GM21447 (cell line): ENCODE measurements around the gene BAK1.
"Not testable (repeated sequence)": the region's sequence is repeated elsewhere in the genome, so short reads cannot be mapped to it uniquely, and the experiment has no call there.

Source experiments
- ATAC-seq: cut with Tn5 transposase; IDR thresholded peaks from one replicate; pipeline ENCODE4 v1.9.1; 2021; ENCODE audit not compliant: unreplicated experiment

Gene BAK1

DNA sequence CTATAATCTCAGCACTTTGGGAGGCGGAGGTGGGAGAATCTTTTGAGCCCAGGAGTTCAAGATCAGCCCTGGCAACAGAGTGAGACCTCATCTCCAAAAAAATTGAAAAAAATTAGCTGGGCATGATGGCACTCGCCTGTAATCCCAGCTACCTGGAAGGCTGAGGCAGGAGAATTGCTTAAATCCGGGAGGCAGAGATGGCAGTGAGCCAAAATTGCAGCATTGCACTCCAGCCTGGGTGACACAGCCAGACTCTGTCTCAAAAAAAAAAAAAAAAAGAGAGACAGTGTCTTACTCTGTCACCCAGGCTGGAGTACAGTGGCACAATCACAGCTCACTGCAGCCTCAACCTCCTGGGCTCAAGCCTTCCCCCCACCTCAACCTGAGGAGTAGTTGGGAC lies 27.2 kb downstream of the BAK1 start:
- not testable (repeated sequence) for ATAC-seq

DNA sequence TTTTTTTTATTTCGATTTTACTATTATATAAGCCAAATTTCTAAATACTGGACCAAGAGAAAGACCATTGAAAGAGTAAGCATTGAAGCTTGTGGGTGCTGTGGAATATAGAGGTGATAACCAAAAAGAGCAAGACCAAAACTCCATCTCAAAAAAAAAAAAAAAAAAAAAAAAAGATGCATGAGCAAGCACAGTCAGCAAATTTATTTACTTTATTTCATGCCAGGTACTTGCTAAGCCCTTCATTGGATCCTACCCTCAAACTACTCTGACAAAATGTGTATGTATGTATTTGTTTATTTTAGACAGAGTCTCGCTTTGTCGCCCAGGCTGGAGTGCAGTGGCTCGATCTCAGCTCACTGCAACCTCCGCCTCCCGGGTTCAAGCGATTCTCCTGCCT lies 27.8 kb downstream of the BAK1 start:
- ATAC-seq: no peak

DNA sequence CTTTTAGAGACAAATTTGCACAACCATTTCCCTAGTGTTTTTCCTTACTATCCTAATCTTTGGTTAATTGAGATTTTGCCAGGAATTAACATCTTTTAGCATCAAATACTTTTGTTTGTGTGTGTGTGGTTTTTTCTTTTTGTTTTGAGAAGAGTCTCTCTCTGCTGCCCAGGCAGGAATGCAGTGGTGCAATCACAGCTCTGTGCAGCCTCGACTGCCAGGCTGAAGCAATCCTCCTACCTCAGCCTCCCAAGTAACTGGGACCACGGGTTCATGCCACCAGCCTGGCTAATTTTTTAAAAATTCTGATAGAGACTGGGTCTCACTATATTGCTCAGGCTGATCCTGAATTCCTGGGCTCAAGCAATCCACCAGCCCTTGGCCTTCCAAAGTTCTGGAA lies 28.5 kb downstream of the BAK1 start:
- no peak for ATAC-seq

DNA sequence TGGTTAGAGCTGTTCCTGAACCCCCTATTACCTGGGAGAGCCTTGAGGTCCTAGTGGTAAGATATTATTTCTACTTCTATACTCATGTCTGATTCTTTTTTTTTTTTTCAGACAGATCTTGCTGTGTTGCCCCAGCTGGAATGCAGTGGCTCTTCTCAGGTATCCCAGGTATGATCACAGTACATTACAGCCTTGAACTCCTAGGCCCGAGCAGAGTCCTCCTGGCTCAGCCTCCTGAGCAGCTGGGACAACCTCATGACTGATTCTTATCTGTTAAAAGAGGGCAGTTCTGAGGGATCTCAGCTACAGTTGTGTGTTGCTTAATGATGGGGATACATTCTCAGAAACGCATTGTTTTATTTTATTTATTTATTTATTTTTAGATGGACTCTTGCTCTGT lies 30.2 kb downstream of the BAK1 start:
- ATAC-seq: no peak

DNA sequence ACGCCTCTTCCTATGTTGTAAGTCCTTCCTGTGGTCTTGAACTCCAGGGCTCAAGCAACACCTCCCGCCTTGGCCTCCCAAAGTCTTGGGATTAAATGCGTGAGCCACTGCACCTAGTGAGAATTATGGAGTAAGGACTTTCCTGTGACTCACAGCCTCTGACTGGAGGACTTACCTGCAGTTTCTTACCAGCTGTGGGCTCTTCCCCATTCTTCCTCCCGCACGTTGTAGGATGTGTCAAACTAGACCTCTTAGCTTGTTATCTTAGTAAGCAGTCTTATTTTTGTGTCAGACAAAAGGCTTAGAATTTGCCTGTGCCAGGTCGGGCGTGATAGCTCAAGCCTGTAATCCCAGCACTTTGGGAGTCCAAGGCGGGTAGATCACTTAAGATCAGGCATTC lies 30.9 kb downstream of the BAK1 start:
- ATAC-seq: no peak

DNA sequence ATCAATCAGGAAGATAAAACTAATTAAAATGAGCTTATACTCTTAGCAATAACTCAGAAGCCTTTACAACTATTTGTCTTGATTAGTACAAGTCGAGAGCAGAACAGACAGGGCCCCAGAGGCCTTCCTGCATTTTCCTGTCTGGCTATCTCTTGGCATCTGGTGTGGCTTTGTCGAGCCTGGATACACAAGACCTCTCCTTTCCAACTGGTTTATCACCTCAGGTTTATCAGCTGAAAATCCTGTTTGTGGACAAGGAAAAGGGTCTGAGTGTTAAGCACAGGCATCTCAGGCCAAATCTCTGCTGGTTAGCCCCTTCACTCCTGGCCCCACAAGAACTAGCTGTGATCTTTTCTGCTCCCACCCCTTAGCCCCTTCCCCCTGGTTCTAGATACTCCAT lies 32.6 kb downstream of the BAK1 start:
- no peak for ATAC-seq

DNA sequence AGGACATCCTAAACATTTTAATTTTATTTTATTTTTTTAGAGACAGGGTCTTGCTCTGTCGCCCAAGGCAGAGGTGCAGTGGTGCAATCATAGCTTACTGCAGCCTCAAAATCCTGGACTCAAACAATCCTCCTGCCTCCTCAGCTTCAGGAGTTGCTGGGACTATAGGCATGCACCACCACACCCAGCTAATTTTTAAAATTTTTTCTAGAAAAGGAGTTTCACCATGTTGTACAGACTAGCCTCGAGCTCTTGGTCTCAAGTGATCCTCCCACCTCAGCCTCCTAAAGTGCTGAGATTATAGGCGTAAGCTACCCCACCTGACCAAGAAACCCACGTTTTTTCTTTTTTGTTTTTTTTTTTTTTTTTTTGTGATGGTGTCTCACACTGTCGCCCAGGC lies 33.3 kb downstream of the BAK1 start:
- no peak for ATAC-seq

DNA sequence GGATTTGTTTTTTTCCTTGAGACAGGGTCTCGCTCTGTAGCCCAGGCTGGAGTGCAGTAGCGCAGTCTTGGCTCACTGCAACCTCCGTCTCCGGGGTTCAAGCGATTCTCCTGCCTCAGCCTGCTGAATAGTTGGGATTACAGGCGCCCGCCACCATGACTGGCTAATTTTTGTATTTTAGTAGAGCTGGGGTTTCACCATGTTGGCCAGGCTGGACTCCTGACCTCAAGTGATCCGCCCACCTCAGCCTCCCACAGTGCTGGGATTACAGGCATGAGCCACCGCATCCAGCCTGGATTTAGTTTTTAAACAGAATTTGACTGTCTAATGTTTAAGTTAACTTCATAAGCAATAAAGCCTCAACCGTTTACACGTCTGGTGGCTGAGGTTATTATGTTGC lies 34.8 kb downstream of the BAK1 start:
- ATAC-seq: not testable (repeated sequence)

DNA sequence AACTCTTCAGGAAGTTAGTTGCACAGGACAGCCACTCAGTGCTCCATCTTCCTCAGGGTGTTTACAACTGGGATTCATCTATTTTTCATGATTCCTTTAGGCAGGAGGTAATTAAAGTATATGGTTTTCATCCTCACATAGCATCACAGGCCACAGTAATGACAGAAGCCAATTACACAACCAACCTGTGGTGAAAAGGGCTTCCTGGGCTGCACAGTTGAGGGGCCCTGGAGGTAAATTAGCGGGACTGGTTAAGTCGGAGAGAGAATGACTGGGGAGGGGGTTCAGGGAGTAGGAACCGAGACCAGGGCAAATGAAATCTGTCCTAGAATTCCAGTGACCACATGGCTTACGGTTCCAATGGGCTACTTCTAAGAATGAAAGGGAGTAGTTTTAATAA lies 37.0 kb downstream of the BAK1 start:
- no peak for ATAC-seq

DNA sequence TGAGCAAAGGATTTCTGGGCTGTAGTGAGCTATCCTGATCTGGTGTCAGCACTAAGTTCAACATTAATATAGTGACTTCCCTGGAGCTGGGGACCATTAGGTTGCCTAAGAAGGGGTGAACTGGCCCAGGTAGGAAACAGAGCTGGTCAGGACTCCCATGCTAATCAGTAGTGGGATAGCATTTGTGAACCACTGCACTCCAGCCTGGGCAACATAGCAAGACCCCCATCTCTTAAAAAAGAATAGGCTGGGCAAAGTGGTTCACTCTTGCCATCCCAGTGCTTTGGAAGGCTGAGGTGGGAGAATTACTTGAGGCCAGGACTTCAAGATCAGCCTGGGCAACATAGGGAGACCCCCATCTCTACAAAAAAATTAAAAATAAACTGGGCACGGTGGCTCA lies 39.3 kb downstream of the BAK1 start:
- ATAC-seq: no peak

DNA sequence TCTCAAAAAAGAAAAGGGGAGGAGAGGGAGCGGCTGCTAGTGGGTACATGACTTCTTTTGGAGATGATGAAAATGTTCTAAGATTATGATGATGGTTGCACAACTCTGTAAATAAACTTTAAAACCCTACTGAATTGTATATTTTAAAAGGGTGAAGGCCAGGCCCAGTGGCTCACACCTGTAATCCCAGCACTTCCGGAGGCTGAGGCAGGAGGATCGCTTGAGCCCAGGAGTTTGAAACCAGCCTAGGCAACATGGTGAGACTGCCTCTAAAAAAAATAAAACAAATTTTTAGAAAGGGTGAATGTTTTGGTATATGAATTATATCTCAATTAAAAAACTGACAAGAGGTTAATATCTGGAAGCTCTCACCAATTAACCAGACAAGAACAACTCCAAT lies 45.4 kb downstream of the BAK1 start:
- ATAC-seq: no peak

DNA sequence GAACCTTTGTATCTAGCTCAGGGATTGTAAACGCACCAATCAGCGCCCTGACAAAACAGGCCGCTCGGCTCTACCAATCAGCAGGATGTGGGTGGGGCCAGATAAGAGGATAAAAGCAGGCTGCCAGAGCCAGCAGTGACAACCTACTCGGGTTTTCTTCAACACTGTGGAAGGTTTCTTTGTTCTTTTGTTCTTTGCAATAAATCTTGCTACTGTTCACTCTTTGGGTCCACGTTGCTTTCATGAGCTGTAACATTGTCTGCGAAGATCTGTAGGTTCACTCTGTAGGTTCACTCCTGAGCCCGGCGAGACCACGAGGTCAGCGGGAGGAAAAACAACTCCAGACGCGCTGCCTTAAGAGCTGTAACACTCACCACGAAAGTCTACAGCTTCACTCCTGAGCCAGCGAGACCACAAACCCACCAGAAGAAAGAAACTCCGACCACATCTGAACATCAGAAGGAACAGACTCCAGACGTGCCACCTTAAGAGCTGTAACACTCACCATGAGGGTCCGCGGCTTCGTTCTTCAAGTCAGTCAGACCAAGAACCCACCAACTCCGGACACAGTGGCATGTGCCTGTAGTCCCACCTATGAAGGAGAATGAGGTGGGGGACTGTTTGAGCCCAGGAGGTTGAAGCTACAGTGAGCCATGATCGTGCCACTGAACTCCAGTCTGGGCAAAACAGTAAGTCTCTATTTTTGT lies 46.8 kb downstream of the BAK1 start:
- not testable (repeated sequence) for ATAC-seq

DNA sequence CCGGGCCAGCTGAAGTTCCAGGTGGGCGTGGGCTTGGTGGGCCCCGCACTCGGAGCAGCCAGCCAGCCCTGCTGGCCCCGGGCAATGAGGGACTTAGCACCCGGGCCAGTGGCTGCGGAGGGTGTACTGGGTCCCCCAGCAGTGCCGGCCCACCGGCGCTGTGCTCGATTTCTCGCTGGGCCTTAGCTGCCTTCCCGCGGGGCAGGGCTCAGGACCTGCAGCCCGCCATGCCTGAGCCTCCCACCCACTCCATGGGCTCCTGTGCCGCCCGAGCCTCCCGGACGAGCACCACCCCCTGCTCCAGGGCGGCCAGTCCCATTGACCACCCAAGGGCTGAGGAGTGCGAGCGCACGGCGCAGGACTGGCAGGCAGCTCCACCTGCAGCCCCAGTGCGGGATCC lies 47.6 kb downstream of the BAK1 start:
- not testable (repeated sequence) for ATAC-seq

DNA sequence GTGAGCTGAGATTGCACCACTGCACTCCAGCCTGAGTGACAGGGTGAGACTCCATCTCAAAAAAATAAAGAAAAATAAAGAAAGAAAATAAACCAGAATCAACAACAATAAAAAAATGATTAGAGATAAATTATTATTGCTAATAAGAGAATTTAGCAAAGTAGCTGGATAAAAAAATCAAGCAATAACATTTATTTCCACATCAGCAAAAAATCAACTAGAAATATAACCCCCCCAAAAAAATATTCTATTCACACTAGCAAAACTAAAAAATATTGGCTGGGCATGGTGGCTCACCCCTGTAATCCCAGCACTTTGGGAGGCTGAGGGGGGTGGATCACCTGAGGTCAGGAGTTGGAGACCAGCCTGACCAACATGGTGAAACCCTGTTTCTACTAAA lies 49.5 kb downstream of the BAK1 start:
- not testable (repeated sequence) for ATAC-seq
